Stomach (tissue), 4 donors: ENCODE measurements around the gene UPP2.

ENCODE experiments used
- EP300 ChIP-seq: sonication (generic); formaldehyde crosslinking; IDR thresholded peaks from one replicate; pipeline ENCODE4 v1.6.1; 2017; ENCODE audit warnings: antibody characterized with exemption
- POLR2A ChIP-seq, 4 donors: fragments of 450-650 bp; IDR thresholded peaks; one replicate each; pipeline ENCODE4 v1.6.1; 2016; ENCODE audit warnings: antibody characterized with exemption in 4 of 4, control low read depth in 2 of 4, mild to moderate bottlenecking in 1 of 4, moderate library complexity in 1 of 4
- POLR2AphosphoS5 ChIP-seq, 3 donors: sonication (generic); formaldehyde crosslinking; IDR thresholded peaks; one replicate each; pipeline ENCODE4 v1.6.1; 2016; ENCODE audit warnings: antibody characterized with exemption in 3 of 3

DNA sequence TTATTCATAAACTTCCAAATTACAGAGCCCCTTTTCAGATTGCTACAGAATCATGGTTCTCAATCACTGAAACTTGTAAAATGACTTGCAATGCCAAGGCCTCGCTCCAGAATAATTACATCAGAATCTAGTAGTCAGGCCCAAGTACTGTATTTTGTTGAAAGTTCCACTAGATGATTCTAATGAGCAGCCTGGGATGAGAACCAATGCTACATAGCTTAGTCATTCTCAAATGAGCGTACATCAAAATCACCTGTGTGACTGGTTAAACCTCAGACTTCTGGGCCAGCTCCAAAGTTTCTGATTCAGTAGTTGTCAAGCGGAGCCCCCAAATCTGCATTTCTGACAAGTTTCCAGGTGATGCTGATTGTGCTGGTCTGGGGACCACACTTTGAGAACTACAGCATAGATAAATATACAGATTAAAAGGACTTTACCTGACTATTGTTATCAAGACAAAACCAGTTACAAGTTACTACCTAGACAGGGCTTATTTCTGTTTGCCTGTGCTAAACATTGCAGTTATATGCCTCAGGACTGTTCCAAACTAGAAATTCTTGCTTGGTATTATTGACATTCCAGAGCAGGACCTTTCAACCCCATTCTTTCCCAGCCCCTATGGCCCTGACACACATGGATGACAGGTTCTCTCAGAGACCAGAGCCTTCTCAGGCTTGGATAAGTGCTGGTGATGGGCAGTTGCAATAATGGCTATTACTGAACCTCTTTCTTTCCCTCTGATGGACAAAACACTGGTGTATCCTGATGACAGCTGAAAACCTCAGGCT is 83.1 kb downstream of the UPP2 start:
- TF ChIP-seq POLR2A (IDR thresholded peaks at IDR 0.05) (no peak), POLR2AphosphoS5 (IDR thresholded peaks at IDR 0.05) (no peak), EP300 (no peak)
